ENCODE data around the gene CNGA2. TPM values are rescaled to one million over a fixed set of nuclear protein-coding genes. Genes with fewer than 3 reads are reported as not detected.

The CNGA2 gene
- total RNA-seq, 1 donor from 2014 or later, result not detected

GRCh38 chrX:151727346-151727745 lies 7.2 kb upstream of the CNGA2 start:
- Histone ChIP-seq H3K9me3 (no peaks in the 10 kb centered on the region), H3K4me3 (no peak overlapping the region), H3K27me3 (ENCODE audit: low read depth) (no peaks in the 10 kb centered on the region), H3K4me1 (no peaks in the 10 kb centered on the region), H3K27ac (no peak overlapping the region), H3K36me3 (no peaks in the 10 kb centered on the region)
- TF ChIP-seq CTCF (IDR thresholded peaks at IDR 0.05), result no peak
- DNase-seq (no peak), ATAC-seq (no peak)
- intact Hi-C loops (cut with DNase I), result no loop called here

DNA sequence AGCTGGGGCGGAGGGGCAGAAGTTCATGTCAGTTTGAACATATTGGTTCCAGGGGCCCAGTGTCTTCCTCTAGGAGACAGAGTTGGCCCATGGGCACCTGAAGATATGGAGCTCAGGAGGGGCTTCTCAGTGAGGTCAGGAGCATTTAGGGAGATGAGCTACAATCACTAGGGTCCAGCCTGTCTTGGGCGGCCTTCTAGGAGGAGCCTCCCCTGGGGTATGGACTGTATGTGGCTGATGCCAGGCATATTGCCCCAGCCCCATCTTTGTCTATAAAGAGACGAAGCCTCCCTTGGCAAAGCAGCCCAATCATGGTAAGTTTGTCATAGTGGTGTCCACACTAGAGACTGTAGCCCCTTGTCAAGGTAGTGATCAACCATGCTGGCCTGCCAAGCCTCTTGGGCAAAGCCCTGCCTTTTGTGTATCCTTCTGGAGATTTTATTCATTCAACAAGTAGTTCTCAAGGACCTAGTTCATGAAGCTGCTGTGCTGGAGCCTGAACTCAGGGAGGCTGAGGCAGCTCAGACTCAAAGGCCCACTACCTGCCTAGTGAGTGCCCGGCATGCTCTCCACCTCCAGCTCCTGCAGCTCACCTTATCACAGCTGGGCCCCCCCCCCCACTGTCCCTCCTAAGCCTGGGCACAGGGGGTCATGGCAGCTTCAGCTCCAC lies 5.4 kb upstream of the CNGA2 start:
- DNase-seq, result no peak
- H3K27ac ChIP-seq, result no peak overlapping the region
- no peaks in the 10 kb centered on the region for H3K4me1 ChIP-seq
- no peaks in the 10 kb centered on the region for H3K9me3 ChIP-seq
- TF ChIP-seq CTCF (IDR thresholded peaks at IDR 0.05), result no peak
- H3K36me3 ChIP-seq, result no peaks in the 10 kb centered on the region
- intact Hi-C loops (cut with DNase I), result no loop called here
- no peak for ATAC-seq
- no peaks in the 10 kb centered on the region for H3K27me3 ChIP-seq (ENCODE audit: low read depth)
- H3K4me3 ChIP-seq, result no peak overlapping the region

DNA sequence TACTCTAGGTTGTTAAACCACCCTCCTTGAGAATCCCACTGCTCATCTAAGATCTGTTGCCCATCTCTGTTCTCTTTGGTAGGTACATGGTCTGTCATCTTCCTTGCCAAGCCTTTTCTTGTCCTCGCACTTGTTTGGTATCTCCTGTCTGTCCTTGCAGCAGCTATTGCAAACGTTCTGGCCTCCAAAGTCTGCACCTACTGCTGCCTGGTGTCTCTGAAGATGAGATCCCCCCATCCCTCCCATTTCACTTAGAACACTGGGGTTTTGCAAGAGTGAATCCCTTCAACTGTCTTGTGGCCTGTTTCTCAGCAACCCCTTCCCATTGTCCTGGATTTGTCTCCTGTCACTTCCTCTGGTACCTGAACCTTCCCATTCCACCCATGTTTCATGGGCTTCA lies 673 bp downstream of the CNGA2 start:
- no peaks in the 10 kb centered on the region for H3K36me3 ChIP-seq
- H3K9me3 ChIP-seq, result no peaks in the 10 kb centered on the region
- H3K27me3 ChIP-seq (ENCODE audit: low read depth), result no peaks in the 10 kb centered on the region
- TF ChIP-seq CTCF (IDR thresholded peaks at IDR 0.05), result no peak
- no peak overlapping the region for H3K27ac ChIP-seq
- H3K4me3 ChIP-seq, result no peak overlapping the region
- ATAC-seq (no peak), DNase-seq (no peak)
- H3K4me1 ChIP-seq, result no peaks in the 10 kb centered on the region
- intact Hi-C loops (cut with DNase I), result no loop called here

DNA sequence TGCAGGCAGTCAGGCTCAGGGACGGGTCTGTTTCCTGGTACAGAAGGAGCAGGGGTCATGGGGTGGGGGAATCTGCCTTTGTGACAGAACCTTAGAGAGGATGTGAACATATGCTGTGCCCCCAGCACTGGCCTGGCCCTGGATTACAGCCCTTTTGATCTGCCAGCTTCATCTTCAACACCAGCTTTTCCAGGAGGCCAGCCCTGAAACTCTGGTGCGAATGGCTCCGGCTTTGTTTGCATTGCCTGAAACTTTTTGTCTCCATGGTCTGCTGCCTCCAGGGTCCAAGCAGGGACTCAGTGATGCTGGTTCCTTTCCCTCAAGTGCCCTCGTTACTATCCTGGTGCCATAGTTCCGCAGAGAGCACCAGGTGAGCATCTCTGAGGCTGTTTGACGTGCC lies 2.1 kb downstream of the CNGA2 start:
- ATAC-seq (no peak), DNase-seq (no peak)
- H3K36me3 ChIP-seq, result no peaks in the 10 kb centered on the region
- H3K27me3 ChIP-seq (ENCODE audit: low read depth), result no peaks in the 10 kb centered on the region
- TF ChIP-seq CTCF (IDR thresholded peaks at IDR 0.05), result no peak
- no peak overlapping the region for H3K27ac ChIP-seq
- intact Hi-C loops (cut with DNase I), result no loop called here
- no peaks in the 10 kb centered on the region for H3K4me1 ChIP-seq
- no peak overlapping the region for H3K4me3 ChIP-seq
- H3K9me3 ChIP-seq, result no peaks in the 10 kb centered on the region

- no peaks in the 10 kb centered on the region for H3K36me3 ChIP-seq
- intact Hi-C loops (cut with DNase I), result no loop called here
- no peak overlapping the region for H3K27ac ChIP-seq
- H3K4me3 ChIP-seq, result no peak overlapping the region
- no peaks in the 10 kb centered on the region for H3K4me1 ChIP-seq
- DNase-seq, result no peak
- H3K9me3 ChIP-seq, result no peaks in the 10 kb centered on the region
- ATAC-seq, result no peak
- no peak for TF ChIP-seq CTCF (IDR thresholded peaks at IDR 0.05)
- no peaks in the 10 kb centered on the region for H3K27me3 ChIP-seq (ENCODE audit: low read depth)
Measured at GRCh38 chrX:151737494-151737893, 2.9 kb downstream of the CNGA2 start.

All from lower lobe of right lung (tissue), 2 donors.